Measurements from ENCODE around the gene KCNJ14.

DNA sequence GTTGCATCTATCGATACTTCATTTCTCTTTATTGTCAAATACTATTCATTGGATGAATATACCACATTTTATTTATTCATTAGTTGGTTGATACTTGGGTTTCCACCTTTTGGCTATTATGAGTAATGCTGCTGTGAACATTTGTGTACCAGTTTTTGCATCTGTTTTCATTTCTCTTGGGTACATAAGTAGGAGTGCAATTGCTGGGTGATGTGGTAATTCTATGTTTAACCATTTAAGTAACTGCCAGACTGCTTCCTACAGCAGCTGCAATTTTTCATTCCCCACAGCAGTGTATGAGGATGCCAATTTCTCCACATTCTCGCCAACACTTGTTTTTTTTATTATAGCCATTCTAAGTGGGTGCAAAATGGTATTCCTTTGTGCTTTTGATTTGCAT, 2.6 kb downstream of the KCNJ14 start:
- no peak for TF ChIP-seq EZH2 (IDR thresholded peaks at IDR 0.05; ENCODE audit: low read length, unreplicated experiment)
- TF ChIP-seq, protein P1, sequence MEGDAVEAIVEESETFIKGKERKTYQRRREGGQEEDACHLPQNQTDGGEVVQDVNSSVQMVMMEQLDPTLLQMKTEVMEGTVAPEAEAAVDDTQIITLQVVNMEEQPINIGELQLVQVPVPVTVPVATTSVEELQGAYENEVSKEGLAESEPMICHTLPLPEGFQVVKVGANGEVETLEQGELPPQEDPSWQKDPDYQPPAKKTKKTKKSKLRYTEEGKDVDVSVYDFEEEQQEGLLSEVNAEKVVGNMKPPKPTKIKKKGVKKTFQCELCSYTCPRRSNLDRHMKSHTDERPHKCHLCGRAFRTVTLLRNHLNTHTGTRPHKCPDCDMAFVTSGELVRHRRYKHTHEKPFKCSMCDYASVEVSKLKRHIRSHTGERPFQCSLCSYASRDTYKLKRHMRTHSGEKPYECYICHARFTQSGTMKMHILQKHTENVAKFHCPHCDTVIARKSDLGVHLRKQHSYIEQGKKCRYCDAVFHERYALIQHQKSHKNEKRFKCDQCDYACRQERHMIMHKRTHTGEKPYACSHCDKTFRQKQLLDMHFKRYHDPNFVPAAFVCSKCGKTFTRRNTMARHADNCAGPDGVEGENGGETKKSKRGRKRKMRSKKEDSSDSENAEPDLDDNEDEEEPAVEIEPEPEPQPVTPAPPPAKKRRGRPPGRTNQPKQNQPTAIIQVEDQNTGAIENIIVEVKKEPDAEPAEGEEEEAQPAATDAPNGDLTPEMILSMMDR (conservative IDR thresholded peaks at IDR 0.05; ENCODE audit: low read depth, low read length) = no peak

All from PC-3 (cell line).